K562 (cell line): ENCODE results near the gene CLNK. TPM values are rescaled to one million over a fixed set of nuclear protein-coding genes. Genes with fewer than 3 reads are reported as not detected.
A peak's percentile ranks its signal among the peaks of the same experiment; 100 is the strongest.

ENCODE experiments used
- CBFA2T3 ChIP-seq: fragments of 450-650 bp; IDR thresholded peaks from 2 replicates; pipeline ENCODE4 v1.6.1; 2017
- E2F6 ChIP-seq, 2 experiments: IDR thresholded peaks; 2 replicates each; pipeline ENCODE4 v1.6.1; 2011; ENCODE audit warnings: borderline replicate concordance in 1 of 2, control low read depth in 1 of 2, low read depth in 1 of 2, low read length in 1 of 2, mild to moderate bottlenecking in 1 of 2, mixed read lengths in 1 of 2, moderate library complexity in 1 of 2; ENCODE audit not compliant: insufficient read depth in 1 of 2, insufficient read length in 1 of 2, poor library complexity in 1 of 2, severe bottlenecking in 1 of 2; ENCODE audit errors: extremely low read depth in 1 of 2
- RREB1 ChIP-seq: fragments of 250-450 bp; sonication (Bioruptor Pico); IDR thresholded peaks from 2 replicates; pipeline ENCODE4 v1.4.0; 2020
- SP2 ChIP-seq: IDR thresholded peaks from 2 replicates; pipeline ENCODE4 v1.6.1; 2011; ENCODE audit warnings: mild to moderate bottlenecking, low read depth, low read length, moderate library complexity; ENCODE audit not compliant: poor library complexity, severe bottlenecking; ENCODE audit errors: extremely low read depth
- TCF3 ChIP-seq: sonication (generic); formaldehyde crosslinking; IDR thresholded peaks from 2 replicates; pipeline ENCODE4 v1.4.0; 2020; ENCODE audit warnings: mild to moderate bottlenecking, missing genetic modification reagents
- TFAP4 ChIP-seq: sonication (generic); formaldehyde crosslinking; IDR thresholded peaks from 2 replicates; pipeline ENCODE4 v1.8.0; 2022; ENCODE audit warnings: missing genetic modification reagents, mild to moderate bottlenecking, moderate library complexity, borderline replicate concordance
- ZNF395 ChIP-seq: fragments of 200-800 bp; sonication (Bioruptor generic); IDR thresholded peaks from 2 replicates; pipeline ENCODE4 v1.6.1; 2017; ENCODE audit warnings: missing genetic modification characterization, missing compliant biosample characterization
- ZNF407 ChIP-seq: fragments of 450-650 bp; IDR thresholded peaks from 2 replicates; pipeline ENCODE4 v1.6.1; 2016; ENCODE audit warnings: low read depth
- ZNF431 ChIP-seq: sonication (generic); formaldehyde crosslinking; IDR thresholded peaks from 2 replicates; pipeline ENCODE4 v1.8.0; 2022; ENCODE audit warnings: mild to moderate bottlenecking, missing genetic modification reagents
- polyA plus RNA-seq, 8 experiments: library from polyadenylated mRNA; depleted of rRNA in 4 of 8; stranded (reverse) in 5 of 8; unstranded in 3 of 8; fragments of >200 nt; fragmentation: Nextera tagmentation in 2 of 8; fragmentation: Illumina TruSeq in 1 of 8; extraction: Ambion mirVana in 2 of 8; extraction: Trizol in 1 of 8; gene quantifications; 2 replicates each; pipeline versions ENCODE4 v1.2.1 to v1.2.3, GENCODE V29; 2011 to 2014; ENCODE audit warnings: inconsistent platforms in 1 of 8, missing spikeins in 1 of 8
- total RNA-seq, 7 experiments: library from RNA; depleted of rRNA in 6 of 7; stranded (reverse); fragments of >200 nt in 6 of 7; fragmentation: Illumina TruSeq in 2 of 7; extraction: Trizol in 2 of 7; gene quantifications; 2 replicates each; pipeline versions ENCODE4 v1.2.1 to v1.2.3, GENCODE V29; 2011 to 2021; ENCODE audit warnings: low replicate concordance in 1 of 7

Gene CLNK
- total and polyA plus RNA-seq, 9 of the 15 experiments (the other 6 are each of a cell fraction or from before 2014, with no cell fraction given): not detected

GRCh38 chr4:10458177-10458576 is 226.4 kb downstream of the CLNK start (continued):
- TF ChIP-seq RREB1 (CRISPR knock-in tag) (no peak), CBFA2T3 (no peak), TFAP4 (CRISPR knock-in tag) (peak; percentile 37; the same call in 1 of the 2 replicates), E2F6 (IDR thresholded peaks at IDR 0.05; ENCODE audit: borderline replicate concordance in 1 of 2, extremely low read depth in 1 of 2, insufficient read depth in 1 of 2, insufficient read length in 1 of 2, low read depth in 1 of 2, low read length in 1 of 2, poor library complexity in 1 of 2, severe bottlenecking in 1 of 2) (peak in 1 of 2 experiments; percentile 62), ZNF395 (peak; percentile 70), TCF3 (CRISPR knock-in tag) (no peak), ZNF431 (CRISPR knock-in tag) (no peak), ZNF407 (no peak), SP2 (no peak)
